LNCAP (cell line): ENCODE measurements around the gene MGLL.

Source experiments
- TF ChIP-seq, protein P1 (sequence below): fragments of 450-650 bp; IDR thresholded peaks from 2 replicates; pipeline ENCODE4 v1.5.1; 2017; ENCODE audit warnings: mild to moderate bottlenecking

MGLL gene

DNA sequence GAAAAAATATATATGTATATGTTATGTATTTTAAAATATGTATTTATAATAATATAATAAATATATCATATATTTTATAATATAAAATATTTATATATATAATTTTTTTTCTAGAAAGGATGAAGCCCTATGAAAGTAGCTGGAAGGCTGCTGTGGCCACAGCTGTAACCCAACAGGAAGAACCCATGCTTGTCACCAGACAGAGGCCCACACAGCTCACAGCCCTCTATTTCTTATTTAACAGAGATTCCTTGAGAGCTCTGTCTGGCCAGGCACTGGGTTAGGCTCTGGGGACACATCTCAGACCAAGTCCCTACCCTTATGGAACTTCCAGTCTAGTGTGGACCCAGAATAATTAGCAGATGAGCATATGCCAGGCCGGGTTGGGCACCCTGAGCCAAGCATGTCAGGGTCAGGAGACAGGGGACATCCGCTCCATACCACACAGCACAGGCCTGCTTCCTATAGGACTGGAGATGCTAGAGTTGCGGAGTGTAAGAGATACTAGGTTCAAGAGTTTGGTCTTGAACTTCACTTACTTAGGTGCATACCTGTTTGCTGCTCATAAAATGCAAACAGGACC is 20.5 kb downstream of the MGLL start:
- TF ChIP-seq, protein P1, sequence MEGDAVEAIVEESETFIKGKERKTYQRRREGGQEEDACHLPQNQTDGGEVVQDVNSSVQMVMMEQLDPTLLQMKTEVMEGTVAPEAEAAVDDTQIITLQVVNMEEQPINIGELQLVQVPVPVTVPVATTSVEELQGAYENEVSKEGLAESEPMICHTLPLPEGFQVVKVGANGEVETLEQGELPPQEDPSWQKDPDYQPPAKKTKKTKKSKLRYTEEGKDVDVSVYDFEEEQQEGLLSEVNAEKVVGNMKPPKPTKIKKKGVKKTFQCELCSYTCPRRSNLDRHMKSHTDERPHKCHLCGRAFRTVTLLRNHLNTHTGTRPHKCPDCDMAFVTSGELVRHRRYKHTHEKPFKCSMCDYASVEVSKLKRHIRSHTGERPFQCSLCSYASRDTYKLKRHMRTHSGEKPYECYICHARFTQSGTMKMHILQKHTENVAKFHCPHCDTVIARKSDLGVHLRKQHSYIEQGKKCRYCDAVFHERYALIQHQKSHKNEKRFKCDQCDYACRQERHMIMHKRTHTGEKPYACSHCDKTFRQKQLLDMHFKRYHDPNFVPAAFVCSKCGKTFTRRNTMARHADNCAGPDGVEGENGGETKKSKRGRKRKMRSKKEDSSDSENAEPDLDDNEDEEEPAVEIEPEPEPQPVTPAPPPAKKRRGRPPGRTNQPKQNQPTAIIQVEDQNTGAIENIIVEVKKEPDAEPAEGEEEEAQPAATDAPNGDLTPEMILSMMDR: no peak

DNA sequence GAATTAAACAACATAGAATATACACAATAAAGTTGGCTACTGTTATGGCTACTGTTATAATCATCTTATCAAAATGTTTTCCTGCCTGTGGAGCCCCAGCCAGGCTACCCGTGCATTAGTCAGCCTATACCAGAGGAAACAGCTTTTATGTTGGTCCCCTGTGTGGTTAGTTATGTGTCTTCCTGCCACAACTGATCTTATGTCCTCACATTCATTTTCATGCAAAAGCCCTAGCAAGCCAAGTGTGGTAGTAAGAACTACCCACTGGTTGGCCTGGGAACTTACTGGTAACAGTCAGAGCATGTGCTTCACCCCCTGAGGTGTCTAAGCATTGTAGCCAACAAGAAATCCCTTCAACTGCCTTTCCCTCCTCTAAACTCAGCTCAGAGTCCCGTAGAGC is 21.8 kb downstream of the MGLL start:
- TF ChIP-seq, protein P1: no peak

DNA sequence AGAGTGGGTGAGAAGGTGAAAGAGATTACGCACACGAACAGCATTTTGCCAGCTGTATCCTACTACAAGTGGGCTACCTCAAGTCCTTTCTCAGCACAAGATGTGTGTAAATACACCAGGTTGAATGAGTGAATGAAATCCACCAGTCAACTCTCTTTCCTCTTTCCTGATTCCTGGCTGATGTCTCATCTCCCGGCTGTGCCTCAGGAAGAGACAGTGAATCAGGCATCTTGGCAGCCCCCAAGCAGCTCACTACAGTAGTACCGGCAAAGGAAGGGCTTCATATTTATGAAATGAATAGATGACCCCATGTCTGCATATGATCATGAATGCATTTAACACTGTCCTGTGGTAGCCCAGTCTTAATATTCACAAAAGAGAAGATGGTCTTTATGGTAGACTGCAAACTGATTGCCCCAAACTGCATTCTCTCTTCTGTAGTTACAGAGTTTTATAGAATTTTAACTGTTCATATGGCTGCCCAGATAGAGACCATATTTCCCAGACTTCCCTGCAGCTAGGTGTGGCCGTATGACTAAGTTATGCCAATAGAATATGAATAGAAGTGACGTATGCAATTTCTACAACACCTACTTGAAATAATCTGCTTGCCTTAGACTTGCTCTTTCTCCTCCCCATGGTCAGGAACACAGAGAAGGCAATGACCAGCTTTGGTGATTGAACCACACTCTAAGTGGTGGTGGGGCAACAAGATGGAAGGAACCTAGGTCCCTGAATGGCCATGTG is 22.7 kb downstream of the MGLL start:
- TF ChIP-seq, protein P1: no peak

DNA sequence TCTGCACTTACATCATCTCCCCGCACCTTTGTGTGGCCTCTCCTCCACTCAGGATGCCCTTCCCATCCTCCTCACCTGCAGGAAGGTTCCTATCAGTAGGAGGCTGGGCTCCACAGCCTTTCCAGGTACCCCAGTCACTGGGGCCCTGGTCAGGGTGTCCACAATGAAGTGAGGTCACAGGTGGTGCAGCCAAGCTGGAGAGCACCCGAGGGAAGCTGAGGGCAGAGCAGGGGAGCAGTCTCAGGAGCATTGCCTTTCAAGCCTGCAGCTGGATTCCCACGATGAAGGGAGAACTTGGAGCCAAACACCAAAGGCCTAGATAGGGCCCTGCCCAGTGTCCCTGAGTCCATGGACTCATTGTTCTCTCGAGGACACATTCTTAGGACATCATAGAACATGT is 23.6 kb downstream of the MGLL start:
- TF ChIP-seq, protein P1: no peak

DNA sequence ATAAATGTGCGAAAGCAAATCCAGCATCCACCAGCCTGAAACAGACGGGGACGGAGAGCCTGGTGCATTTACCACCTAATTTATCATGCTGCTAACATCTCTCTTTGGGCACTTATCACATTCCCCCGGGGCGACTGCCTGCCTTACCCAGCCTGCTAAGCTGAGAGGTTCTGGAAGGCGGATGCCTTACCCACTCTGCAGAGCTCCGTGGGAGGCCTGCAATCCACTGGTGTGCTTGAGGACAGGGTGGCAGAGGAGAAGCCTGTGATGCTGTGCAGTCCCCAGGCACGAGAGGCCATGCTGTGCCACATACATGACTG is 25.5 kb downstream of the MGLL start:
- TF ChIP-seq, protein P1: no peak

DNA sequence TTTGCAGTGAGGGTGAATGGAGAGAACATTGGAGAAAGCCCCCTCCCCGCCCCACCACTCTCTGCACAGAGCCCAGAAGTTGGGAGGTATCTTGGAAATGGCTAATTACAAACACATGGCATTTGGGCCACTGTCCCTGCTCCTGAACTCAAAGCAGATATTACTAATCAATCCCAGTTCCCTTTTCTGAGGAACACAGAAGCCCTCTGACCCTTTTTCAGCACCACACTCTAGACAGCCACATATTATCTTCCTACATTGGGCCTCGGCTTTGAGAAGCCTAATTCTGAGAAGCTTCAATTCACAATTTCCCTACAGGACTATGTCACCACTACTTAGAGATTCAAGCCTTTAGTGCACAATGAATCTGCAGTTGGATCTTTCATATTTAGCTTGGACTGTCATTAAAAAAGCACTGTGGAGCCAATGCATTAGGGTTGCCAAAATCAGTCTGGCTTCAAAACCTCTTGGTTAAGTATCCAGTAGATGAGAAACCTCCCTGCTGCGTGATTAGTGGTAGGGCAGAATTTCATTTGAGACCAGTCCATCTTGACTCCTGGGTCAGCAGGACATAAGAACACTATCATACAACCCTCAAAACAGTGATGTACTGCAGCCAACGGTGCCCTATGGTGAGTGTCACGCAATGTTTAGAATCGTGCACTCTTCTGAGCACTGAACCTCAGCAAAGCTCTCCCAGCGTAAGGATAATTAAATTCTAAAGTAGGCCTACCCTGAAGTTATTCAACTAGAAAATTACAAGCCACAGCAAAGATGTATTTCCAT is 26.1 kb downstream of the MGLL start:
- TF ChIP-seq, protein P1: no peak

DNA sequence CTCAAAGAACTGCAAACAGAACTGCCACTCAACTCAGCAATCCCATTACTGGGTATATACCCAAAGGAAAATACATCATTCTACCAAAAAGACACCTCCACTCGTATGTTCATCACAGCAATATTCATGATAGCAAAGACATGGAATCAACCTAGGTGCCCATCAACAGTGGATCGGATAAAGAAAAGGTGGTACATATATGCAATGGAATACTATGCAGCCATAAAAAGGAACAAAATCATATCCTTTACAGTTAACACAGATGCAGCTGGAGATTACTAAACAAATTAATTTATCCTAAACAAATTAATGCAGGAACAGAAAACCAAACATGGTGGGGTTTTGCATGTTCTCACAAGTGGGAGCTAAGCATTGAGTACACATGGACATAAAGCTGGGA is 27.3 kb downstream of the MGLL start:
- TF ChIP-seq, protein P1: no peak
